Epithelial cell of esophagus (primary cell): ENCODE results near the gene ZNF593OS.

Experiments
- DNase-seq: peaks from one replicate; pipeline ENCODE4 v3.0.0; 2010; ENCODE audit warnings: low read depth
- H3K4me3 ChIP-seq: 2 replicates; pipeline ENCODE4 v1.5.1; 2011; ENCODE audit warnings: mild to moderate bottlenecking, low read length, control low read depth
- CTCF ChIP-seq: IDR thresholded peaks from 2 replicates; pipeline ENCODE4 v1.5.1; 2011; ENCODE audit warnings: low read depth, mild to moderate bottlenecking, low read length, control low read depth, inconsistent platforms; ENCODE audit not compliant: insufficient read depth; ENCODE audit errors: missing control alignments

The ZNF593OS gene

GRCh38 chr1:26155370-26156284, 16.0 kb downstream of the ZNF593OS start:
- no peak for DNase-seq
- TF ChIP-seq CTCF: no peak
- no peak overlapping the region for H3K4me3 ChIP-seq

GRCh38 chr1:26154750-26155149, 16.9 kb downstream of the ZNF593OS start:
- no peak for TF ChIP-seq CTCF
- no peak for DNase-seq
- H3K4me3 ChIP-seq: no peak overlapping the region

GRCh38 chr1:26153966-26154532, 17.6 kb downstream of the ZNF593OS start:
- no peak for DNase-seq
- no peak for TF ChIP-seq CTCF
- no peak overlapping the region for H3K4me3 ChIP-seq

GRCh38 chr1:26148887-26149286, 22.7 kb downstream of the ZNF593OS start:
- H3K4me3 ChIP-seq: no peak overlapping the region
- no peak for DNase-seq
- no peak for TF ChIP-seq CTCF

GRCh38 chr1:26145960-26146294, 25.7 kb downstream of the ZNF593OS start:
- DNase-seq: no peak
- no peak overlapping the region for H3K4me3 ChIP-seq
- TF ChIP-seq CTCF: no peak

GRCh38 chr1:26145041-26145959, 26.3 kb downstream of the ZNF593OS start:
- H3K4me3 ChIP-seq: no peak overlapping the region
- DNase-seq: peak; percentile 89
- peak; percentile 75 for TF ChIP-seq CTCF
